ENCODE data around the gene PLA2G4B. TPM values are rescaled to one million over a fixed set of nuclear protein-coding genes. Genes with fewer than 3 reads are reported as not detected.
A peak's percentile ranks its signal among the peaks of the same experiment; 100 is the strongest.

PLA2G4B gene
- polyA plus RNA-seq, 6 donors from 2014 or later: 0.45 to 1.5 (median 0.48) TPM; not detected in 2

- Mint-ChIP-seq H3K27me3 (no peaks in the 10 kb centered on the region), H3K4me3 (peak overlapping the region; percentile 55 to 89 (median 76)), H3K4me1 (peaks cover 26 to 46% (median 46%) of the 10 kb centered on the region in 3 donors), H3K36me3 (no peaks in the 10 kb centered on the region), H3K9me3 (no peaks in the 10 kb centered on the region), H3K27ac (peak overlapping the region in 5 of 6 donors; percentile 79 to 96 (median 93))
- DNase-seq (no peak), ATAC-seq (ENCODE audit: low read depth in 2 of 2) (no peak)
These were observed 56.8 kb downstream of the PLA2G4B start for GRCh38 chr15:41895491-41895890.

- ATAC-seq (ENCODE audit: low read depth in 2 of 2): no peak
- no peak for DNase-seq
- H3K4me1 Mint-ChIP-seq: peaks cover 26 to 46% (median 46%) of the 10 kb centered on the region in 3 donors
- H3K9me3 Mint-ChIP-seq: no peaks in the 10 kb centered on the region
- peak overlapping the region in 2 of 8 donors; percentile 51 to 69 for H3K4me3 Mint-ChIP-seq
- H3K27ac Mint-ChIP-seq: peak overlapping the region in 5 of 6 donors; percentile 26 to 94 (median 89)
- no peaks in the 10 kb centered on the region for H3K36me3 Mint-ChIP-seq
- H3K27me3 Mint-ChIP-seq: no peaks in the 10 kb centered on the region
These were observed 57.3 kb downstream of the PLA2G4B start for GRCh38 chr15:41895957-41896356.

GRCh38 chr15:41896566-41896965 lies 57.9 kb downstream of the PLA2G4B start:
- Mint-ChIP-seq H3K27ac (peak overlapping the region; percentile 65 to 94 (median 91)), H3K27me3 (no peaks in the 10 kb centered on the region), H3K4me1 (peaks cover 26 to 46% (median 43%) of the 10 kb centered on the region in 3 donors), H3K4me3 (no peak overlapping the region), H3K36me3 (no peaks in the 10 kb centered on the region), H3K9me3 (no peaks in the 10 kb centered on the region)
- ATAC-seq (ENCODE audit: low read depth in 2 of 2) (no peak), DNase-seq (no peak)

GRCh38 chr15:41897363-41897799 lies 58.7 kb downstream of the PLA2G4B start:
- H3K36me3 Mint-ChIP-seq: no peaks in the 10 kb centered on the region
- no peak overlapping the region for H3K4me3 Mint-ChIP-seq

More at GRCh38 chr15:41897363-41897799, 58.7 kb downstream of the PLA2G4B start:
- no peak for DNase-seq
- no peaks in the 10 kb centered on the region for H3K27me3 Mint-ChIP-seq
- peaks cover 22 to 43% (median 35%) of the 10 kb centered on the region in 3 donors for H3K4me1 Mint-ChIP-seq
- no peak for ATAC-seq (ENCODE audit: low read depth in 2 of 2)
- H3K27ac Mint-ChIP-seq: peak overlapping the region; percentile 33 to 93 (median 84)
- H3K9me3 Mint-ChIP-seq: no peaks in the 10 kb centered on the region

Other genes starting within 250 kb of the PLA2G4B start
- 10 to 100 TPM in 5 of 6 donors, 1 to 10 TPM in 1; 2.2 to 30.3 (median 16.9) TPM for gene MGA, start 178.4 kb upstream of the PLA2G4B start, polyA plus RNA-seq (ENCODE audit: low read depth in 6 of 6)
- 1 to 10 TPM in 5 of 6 donors, not detected in 1; 1.6 to 5.5 (median 2.2) TPM for gene MAPKBP1, start 64.4 kb upstream of the PLA2G4B start, polyA plus RNA-seq (ENCODE audit: low read depth in 6 of 6)
- gene JMJD7, start 10.8 kb upstream of the PLA2G4B start, polyA plus RNA-seq (ENCODE audit: low read depth in 6 of 6): 10 to 100 TPM; 11.3 to 32.6 (median 14.3) TPM
- not detected for gene SPTBN5, start 55.2 kb downstream of the PLA2G4B start, polyA plus RNA-seq (ENCODE audit: low read depth in 6 of 6)
- 1 to 10 TPM; 4.1 to 9.2 (median 6.9) TPM for gene EHD4, start 133.7 kb downstream of the PLA2G4B start, polyA plus RNA-seq (ENCODE audit: low read depth in 6 of 6)
- gene PLA2G4E, start 182.2 kb downstream of the PLA2G4B start, polyA plus RNA-seq (ENCODE audit: low read depth in 6 of 6): not detected

Measured in naive B cell (primary cell).